ENCODE measurements around the gene DENND2D.

The DENND2D gene

GRCh38 chr1:111157431-111157830 lies 43.0 kb downstream of the DENND2D start:
- peaks cover 6% of the 10 kb centered on the region; the same call in 1 of the 2 replicates for H3K4me1 ChIP-seq (ENCODE audit: control insufficient read depth, insufficient read depth, low read length)
- TF ChIP-seq ZNF169 (tag by site-specific recombination; IDR thresholded peaks at IDR 0.05) (no peak), ZSCAN5A (tag by site-specific recombination; IDR thresholded peaks at IDR 0.05) (no peak), ZNF302 (tag by site-specific recombination; IDR thresholded peaks at IDR 0.05; ENCODE audit: low read depth) (no peak), IKZF3 (tag by site-specific recombination; IDR thresholded peaks at IDR 0.05) (no peak), ZNF701 (tag by site-specific recombination; IDR thresholded peaks at IDR 0.05) (no peak), ZNF791 (tag by site-specific recombination; IDR thresholded peaks at IDR 0.05) (no peak), ZFP37 (tag by site-specific recombination; IDR thresholded peaks at IDR 0.05) (no peak), ZNF239 (tag by site-specific recombination; IDR thresholded peaks at IDR 0.05) (no peak), ZNF600 (tag by site-specific recombination; IDR thresholded peaks at IDR 0.05) (no peak), ZNF138 (tag by site-specific recombination; IDR thresholded peaks at IDR 0.05; ENCODE audit: borderline replicate concordance) (no peak)
- TF ChIP-seq, protein P1, sequence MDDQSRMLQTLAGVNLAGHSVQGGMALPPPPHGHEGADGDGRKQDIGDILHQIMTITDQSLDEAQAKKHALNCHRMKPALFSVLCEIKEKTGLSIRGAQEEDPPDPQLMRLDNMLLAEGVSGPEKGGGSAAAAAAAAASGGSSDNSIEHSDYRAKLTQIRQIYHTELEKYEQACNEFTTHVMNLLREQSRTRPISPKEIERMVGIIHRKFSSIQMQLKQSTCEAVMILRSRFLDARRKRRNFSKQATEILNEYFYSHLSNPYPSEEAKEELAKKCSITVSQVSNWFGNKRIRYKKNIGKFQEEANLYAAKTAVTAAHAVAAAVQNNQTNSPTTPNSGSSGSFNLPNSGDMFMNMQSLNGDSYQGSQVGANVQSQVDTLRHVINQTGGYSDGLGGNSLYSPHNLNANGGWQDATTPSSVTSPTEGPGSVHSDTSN (CRISPR knock-in tag; IDR thresholded peaks at IDR 0.05) = no peak
- TF ChIP-seq, protein P2, sequence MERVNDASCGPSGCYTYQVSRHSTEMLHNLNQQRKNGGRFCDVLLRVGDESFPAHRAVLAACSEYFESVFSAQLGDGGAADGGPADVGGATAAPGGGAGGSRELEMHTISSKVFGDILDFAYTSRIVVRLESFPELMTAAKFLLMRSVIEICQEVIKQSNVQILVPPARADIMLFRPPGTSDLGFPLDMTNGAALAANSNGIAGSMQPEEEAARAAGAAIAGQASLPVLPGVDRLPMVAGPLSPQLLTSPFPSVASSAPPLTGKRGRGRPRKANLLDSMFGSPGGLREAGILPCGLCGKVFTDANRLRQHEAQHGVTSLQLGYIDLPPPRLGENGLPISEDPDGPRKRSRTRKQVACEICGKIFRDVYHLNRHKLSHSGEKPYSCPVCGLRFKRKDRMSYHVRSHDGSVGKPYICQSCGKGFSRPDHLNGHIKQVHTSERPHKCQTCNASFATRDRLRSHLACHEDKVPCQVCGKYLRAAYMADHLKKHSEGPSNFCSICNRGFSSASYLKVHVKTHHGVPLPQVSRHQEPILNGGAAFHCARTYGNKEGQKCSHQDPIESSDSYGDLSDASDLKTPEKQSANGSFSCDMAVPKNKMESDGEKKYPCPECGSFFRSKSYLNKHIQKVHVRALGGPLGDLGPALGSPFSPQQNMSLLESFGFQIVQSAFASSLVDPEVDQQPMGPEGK (tag by site-specific recombination; IDR thresholded peaks at IDR 0.05) = no peak
- TF ChIP-seq, protein P3, sequence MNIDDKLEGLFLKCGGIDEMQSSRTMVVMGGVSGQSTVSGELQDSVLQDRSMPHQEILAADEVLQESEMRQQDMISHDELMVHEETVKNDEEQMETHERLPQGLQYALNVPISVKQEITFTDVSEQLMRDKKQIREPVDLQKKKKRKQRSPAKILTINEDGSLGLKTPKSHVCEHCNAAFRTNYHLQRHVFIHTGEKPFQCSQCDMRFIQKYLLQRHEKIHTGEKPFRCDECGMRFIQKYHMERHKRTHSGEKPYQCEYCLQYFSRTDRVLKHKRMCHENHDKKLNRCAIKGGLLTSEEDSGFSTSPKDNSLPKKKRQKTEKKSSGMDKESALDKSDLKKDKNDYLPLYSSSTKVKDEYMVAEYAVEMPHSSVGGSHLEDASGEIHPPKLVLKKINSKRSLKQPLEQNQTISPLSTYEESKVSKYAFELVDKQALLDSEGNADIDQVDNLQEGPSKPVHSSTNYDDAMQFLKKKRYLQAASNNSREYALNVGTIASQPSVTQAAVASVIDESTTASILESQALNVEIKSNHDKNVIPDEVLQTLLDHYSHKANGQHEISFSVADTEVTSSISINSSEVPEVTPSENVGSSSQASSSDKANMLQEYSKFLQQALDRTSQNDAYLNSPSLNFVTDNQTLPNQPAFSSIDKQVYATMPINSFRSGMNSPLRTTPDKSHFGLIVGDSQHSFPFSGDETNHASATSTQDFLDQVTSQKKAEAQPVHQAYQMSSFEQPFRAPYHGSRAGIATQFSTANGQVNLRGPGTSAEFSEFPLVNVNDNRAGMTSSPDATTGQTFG (tag by site-specific recombination; IDR thresholded peaks at IDR 0.05; ENCODE audit: borderline replicate concordance) = no peak
- CTCF ChIA-PET = no interaction called here

DNA sequence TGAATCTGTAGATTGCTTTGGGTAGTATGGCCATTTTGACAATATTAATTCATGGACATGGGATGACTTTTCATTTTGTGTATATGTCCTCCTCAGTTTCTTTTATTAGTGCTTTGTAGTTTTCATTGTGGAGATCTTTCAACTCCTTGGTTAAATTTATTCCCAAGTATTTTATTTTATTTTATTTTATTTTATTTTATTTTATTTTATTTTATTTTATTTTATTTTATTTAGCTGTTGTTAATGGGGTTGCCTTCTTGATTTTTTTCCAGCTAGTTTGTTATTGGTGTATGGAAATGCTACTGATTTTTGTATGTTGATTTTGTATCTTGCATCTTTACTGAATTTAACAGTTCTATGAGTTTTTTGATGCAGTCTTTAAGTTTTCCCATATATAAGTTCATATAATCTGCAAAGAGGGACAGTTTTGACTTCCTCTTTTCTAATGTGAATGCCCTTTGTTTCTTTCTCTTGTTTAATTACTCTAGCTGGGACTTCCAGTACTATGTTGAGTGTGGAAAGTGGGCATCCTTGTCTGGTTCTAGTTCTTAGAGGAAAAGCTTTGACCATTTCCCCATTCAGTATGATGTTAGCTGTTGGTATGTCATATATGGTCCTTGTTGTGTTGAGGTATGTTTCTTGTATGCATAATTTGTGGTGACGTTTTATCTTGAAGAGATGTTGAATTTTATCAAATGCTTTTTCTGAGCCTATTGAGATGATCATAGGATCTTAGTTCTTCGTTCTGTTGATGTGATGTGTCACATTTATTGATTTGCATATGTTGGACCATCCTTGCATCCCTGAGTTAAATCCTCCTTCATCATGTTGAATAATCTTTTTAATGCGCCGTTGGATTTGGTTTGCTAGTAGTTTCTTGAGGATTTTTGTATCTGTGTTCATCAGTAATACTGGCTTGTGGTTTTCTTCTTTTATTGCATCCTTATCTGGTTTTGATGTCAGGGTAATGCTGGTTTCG lies 46.1 kb downstream of the DENND2D start:
- ChIA-PET POLR2A (no interaction called here), CTCF (interaction anchor here (0.7 kb wide), 1 partner anchor 1600 kb away, joined by 3 read pairs; no protein-coding TSS in a partner anchor)
- peaks cover 36 to 43% of the 10 kb centered on the region in 2 experiments for H3K36me3 ChIP-seq (ENCODE audit: control insufficient read depth in 2 of 2, insufficient read depth in 1 of 2, low read length in 2 of 2)
- H3K9me3 ChIP-seq (ENCODE audit: control insufficient read depth, insufficient read depth, low read depth, low read length) = no peaks in the 10 kb centered on the region
- TF ChIP-seq ZNF133 (tag by site-specific recombination; IDR thresholded peaks at IDR 0.05) (peak; percentile 95), ZNF280C (tag by site-specific recombination; IDR thresholded peaks at IDR 0.05) (no peak)
- no peak overlapping the region for H3K27ac ChIP-seq (ENCODE audit: extremely low read depth, low read depth, low read length)
- H3K4me3 ChIP-seq (ENCODE audit: low read depth, low read length) = no peak overlapping the region
- peaks cover 6% of the 10 kb centered on the region; the same call in 1 of the 2 replicates for H3K4me1 ChIP-seq (ENCODE audit: control insufficient read depth, insufficient read depth, low read length)

More at GRCh38 chr1:111157431-111157830, 43.0 kb downstream of the DENND2D start:
- POLR2A ChIA-PET = no interaction called here
- H3K27ac ChIP-seq (ENCODE audit: extremely low read depth, low read depth, low read length) = no peak overlapping the region
- H3K4me3 ChIP-seq (ENCODE audit: low read depth, low read length) = no peak overlapping the region
- no peaks in the 10 kb centered on the region for H3K9me3 ChIP-seq (ENCODE audit: control insufficient read depth, insufficient read depth, low read depth, low read length)
- peaks cover 25 to 37% of the 10 kb centered on the region in 2 experiments for H3K36me3 ChIP-seq (ENCODE audit: control insufficient read depth in 2 of 2, insufficient read depth in 1 of 2, low read length in 2 of 2)
